OCI-LY1 (cell line): ENCODE results near the gene IRF5.

Source experiments
- CTCF ChIP-seq: fragments of 200-600 bp; sonication (generic), shearing (Covaris generic); IDR thresholded peaks from 2 replicates; pipeline ENCODE4 v1.5.1; 2017; ENCODE audit warnings: mild to moderate bottlenecking, antibody characterized with exemption, low read length, moderate library complexity, mixed read lengths
- EZH2 ChIP-seq: fragments of 200-600 bp; sonication (generic), shearing (Covaris generic); IDR thresholded peaks from 2 replicates; pipeline ENCODE4 v1.8.0; 2017; ENCODE audit warnings: borderline replicate concordance, mixed run types, mild to moderate bottlenecking, antibody characterized with exemption, low read length, moderate library complexity, mixed read lengths

GRCh38 chr7:128912281-128912680 is 25.4 kb upstream of the IRF5 start:
- TF ChIP-seq CTCF (no peak), EZH2 (no peak)
